ENCODE data around the gene PLEKHA1. TPM values are rescaled to one million over a fixed set of nuclear protein-coding genes. Genes with fewer than 3 reads are reported as not detected.
A peak's percentile ranks its signal among the peaks of the same experiment; 100 is the strongest.

PLEKHA1 gene
- total RNA-seq, 1 experiment from 2014 or later: 30.6 TPM

DNA sequence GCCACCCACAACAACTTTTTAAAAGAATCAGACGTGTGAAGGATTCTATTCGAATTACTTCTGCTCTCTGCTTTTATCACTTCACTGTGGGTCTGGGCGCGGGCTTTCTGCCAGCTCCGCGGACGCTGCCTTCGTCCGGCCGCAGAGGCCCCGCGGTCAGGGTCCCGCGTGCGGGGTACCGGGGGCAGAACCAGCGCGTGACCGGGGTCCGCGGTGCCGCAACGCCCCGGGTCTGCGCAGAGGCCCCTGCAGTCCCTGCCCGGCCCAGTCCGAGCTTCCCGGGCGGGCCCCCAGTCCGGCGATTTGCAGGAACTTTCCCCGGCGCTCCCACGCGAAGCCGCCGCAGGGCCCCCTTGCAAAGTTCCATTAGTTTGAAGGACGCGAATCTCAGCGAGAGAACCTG is 86.4 kb downstream of the PLEKHA1 start:
- ATAC-seq: no peak
- H3K9ac ChIP-seq (ENCODE audit: low read length): no peak overlapping the region
- intact Hi-C loops (cut with micrococcal nuclease): no loop called here

DNA sequence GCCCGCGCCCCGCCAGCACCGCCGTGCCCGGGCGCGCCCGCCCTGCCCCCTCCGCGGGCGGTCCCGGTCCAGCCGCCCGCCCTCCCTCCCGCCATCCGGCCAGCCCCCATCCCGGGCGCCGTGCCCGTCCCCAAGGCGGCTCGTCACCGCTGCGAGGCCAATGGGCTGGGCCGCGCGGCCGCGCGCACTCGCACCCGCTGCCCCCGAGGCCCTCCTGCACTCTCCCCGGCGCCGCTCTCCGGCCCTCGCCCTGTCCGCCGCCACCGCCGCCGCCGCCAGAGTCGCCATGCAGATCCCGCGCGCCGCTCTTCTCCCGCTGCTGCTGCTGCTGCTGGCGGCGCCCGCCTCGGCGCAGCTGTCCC is 86.8 kb downstream of the PLEKHA1 start, which contains the start of gene HTRA1:
Gene HTRA1, plus strand, starts transcription at position 187 of the 362 bp plus-strand sequence. Its CDS starts 100 bp downstream, at position 287.
- H3K9me2 ChIP-seq (ENCODE audit: insufficient read depth): no peaks in the 10 kb centered on the region
- H3K4me3 ChIP-seq (replicated peaks in 1 of 2; ENCODE audit: low read depth in 1 of 2, low read length in 2 of 2): no peak within 1 kb of the TSS
- no peak for TF ChIP-seq ELF1 (IDR thresholded peaks at IDR 0.05; ENCODE audit: borderline replicate concordance, low read depth)
- TF ChIP-seq POLR2AphosphoS5 (IDR thresholded peaks at IDR 0.05; ENCODE audit: low read depth, low read length): no peak
- no peak for TF ChIP-seq ZFX (IDR thresholded peaks at IDR 0.05)
- no peak for TF ChIP-seq POLR2A (IDR thresholded peaks at IDR 0.05; ENCODE audit: borderline replicate concordance, extremely low read depth, insufficient read depth, insufficient read length)
- no peak for TF ChIP-seq ZNF274 (IDR thresholded peaks at IDR 0.05; ENCODE audit: low read depth, low read length)
- no peak for TF ChIP-seq JUND (IDR thresholded peaks at IDR 0.05)
- no peak for TF ChIP-seq EGR1 (IDR thresholded peaks at IDR 0.05; ENCODE audit: low read depth)
- TF ChIP-seq, protein P1, sequence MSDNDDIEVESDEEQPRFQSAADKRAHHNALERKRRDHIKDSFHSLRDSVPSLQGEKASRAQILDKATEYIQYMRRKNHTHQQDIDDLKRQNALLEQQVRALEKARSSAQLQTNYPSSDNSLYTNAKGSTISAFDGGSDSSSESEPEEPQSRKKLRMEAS (IDR thresholded peaks at IDR 0.05): no peak
- TF ChIP-seq, protein P2, sequence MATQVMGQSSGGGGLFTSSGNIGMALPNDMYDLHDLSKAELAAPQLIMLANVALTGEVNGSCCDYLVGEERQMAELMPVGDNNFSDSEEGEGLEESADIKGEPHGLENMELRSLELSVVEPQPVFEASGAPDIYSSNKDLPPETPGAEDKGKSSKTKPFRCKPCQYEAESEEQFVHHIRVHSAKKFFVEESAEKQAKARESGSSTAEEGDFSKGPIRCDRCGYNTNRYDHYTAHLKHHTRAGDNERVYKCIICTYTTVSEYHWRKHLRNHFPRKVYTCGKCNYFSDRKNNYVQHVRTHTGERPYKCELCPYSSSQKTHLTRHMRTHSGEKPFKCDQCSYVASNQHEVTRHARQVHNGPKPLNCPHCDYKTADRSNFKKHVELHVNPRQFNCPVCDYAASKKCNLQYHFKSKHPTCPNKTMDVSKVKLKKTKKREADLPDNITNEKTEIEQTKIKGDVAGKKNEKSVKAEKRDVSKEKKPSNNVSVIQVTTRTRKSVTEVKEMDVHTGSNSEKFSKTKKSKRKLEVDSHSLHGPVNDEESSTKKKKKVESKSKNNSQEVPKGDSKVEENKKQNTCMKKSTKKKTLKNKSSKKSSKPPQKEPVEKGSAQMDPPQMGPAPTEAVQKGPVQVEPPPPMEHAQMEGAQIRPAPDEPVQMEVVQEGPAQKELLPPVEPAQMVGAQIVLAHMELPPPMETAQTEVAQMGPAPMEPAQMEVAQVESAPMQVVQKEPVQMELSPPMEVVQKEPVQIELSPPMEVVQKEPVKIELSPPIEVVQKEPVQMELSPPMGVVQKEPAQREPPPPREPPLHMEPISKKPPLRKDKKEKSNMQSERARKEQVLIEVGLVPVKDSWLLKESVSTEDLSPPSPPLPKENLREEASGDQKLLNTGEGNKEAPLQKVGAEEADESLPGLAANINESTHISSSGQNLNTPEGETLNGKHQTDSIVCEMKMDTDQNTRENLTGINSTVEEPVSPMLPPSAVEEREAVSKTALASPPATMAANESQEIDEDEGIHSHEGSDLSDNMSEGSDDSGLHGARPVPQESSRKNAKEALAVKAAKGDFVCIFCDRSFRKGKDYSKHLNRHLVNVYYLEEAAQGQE (IDR thresholded peaks at IDR 0.05; ENCODE audit: low read depth): no peak
- no peak for TF ChIP-seq FOSL1 (IDR thresholded peaks at IDR 0.05; ENCODE audit: low read depth)
- TF ChIP-seq, protein P3, sequence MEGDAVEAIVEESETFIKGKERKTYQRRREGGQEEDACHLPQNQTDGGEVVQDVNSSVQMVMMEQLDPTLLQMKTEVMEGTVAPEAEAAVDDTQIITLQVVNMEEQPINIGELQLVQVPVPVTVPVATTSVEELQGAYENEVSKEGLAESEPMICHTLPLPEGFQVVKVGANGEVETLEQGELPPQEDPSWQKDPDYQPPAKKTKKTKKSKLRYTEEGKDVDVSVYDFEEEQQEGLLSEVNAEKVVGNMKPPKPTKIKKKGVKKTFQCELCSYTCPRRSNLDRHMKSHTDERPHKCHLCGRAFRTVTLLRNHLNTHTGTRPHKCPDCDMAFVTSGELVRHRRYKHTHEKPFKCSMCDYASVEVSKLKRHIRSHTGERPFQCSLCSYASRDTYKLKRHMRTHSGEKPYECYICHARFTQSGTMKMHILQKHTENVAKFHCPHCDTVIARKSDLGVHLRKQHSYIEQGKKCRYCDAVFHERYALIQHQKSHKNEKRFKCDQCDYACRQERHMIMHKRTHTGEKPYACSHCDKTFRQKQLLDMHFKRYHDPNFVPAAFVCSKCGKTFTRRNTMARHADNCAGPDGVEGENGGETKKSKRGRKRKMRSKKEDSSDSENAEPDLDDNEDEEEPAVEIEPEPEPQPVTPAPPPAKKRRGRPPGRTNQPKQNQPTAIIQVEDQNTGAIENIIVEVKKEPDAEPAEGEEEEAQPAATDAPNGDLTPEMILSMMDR (IDR thresholded peaks at IDR 0.05 in 2 of 3, conservative IDR thresholded peaks at IDR 0.05 in 1 of 3; ENCODE audit: borderline replicate concordance in 1 of 3, insufficient read depth in 1 of 3, low read depth in 2 of 3, low read length in 2 of 3): no peak
- DNase-seq (ENCODE audit: low read depth, low spot score): no peak
- no peak within 1 kb of the TSS for H3K4me2 ChIP-seq (ENCODE audit: low read length)
- H3K36me3 ChIP-seq (ENCODE audit: control insufficient read depth in 1 of 2, insufficient read depth in 2 of 2, low read length in 2 of 2): no peaks in the 10 kb centered on the region
- H3K79me2 ChIP-seq (ENCODE audit: insufficient read depth, low read length): no peaks in the 10 kb centered on the region
- ChIA-PET POLR2A (no interaction called here), RAD21 (ENCODE audit: low non-redundant PET in 1 of 2, low total read pairs in 2 of 2, uncharacterized antibody in 2 of 2, unreplicated experiment in 2 of 2) (no interaction called here), CTCF (no interaction called here)
- no peak within 1 kb of the TSS for H3K9ac ChIP-seq (ENCODE audit: low read length)
- no peak within 1 kb of the TSS; the same call in 1 of the 2 replicates for H3K27ac ChIP-seq (ENCODE audit: low read depth, low read length)
- H3K4me1 ChIP-seq (ENCODE audit: control insufficient read depth in 1 of 2, insufficient read depth in 2 of 2, low read length in 2 of 2): no peaks in the 10 kb centered on the region
- intact Hi-C loops (cut with micrococcal nuclease): no loop called here
- H3K27me3 ChIP-seq (ENCODE audit: insufficient read depth, low read length): peaks cover 24% of the 10 kb centered on the region; the same call in 1 of the 2 replicates
- no peaks in the 10 kb centered on the region for H3K9me3 ChIP-seq (ENCODE audit: control insufficient read depth in 1 of 2, insufficient read depth in 1 of 2, low read depth in 1 of 2, low read length in 2 of 2)
- no peaks in the 10 kb centered on the region for H4K20me1 ChIP-seq (ENCODE audit: insufficient read depth)
- no peak within 1 kb of the TSS for H2AFZ ChIP-seq (ENCODE audit: low read depth, low read length, poor library complexity, severe bottlenecking)
- ATAC-seq: peak; percentile 33
- no TSS peak for BruUV-seq (replicated peaks)

More for the DNA sequence above, 86.4 kb downstream of the PLEKHA1 start:
- Histone ChIP-seq H3K4me1 (ENCODE audit: control insufficient read depth in 1 of 2, insufficient read depth in 2 of 2, low read length in 2 of 2) (no peaks in the 10 kb centered on the region), H3K79me2 (ENCODE audit: insufficient read depth, low read length) (no peaks in the 10 kb centered on the region), H4K20me1 (ENCODE audit: insufficient read depth) (no peaks in the 10 kb centered on the region), H3K9me2 (ENCODE audit: insufficient read depth) (no peaks in the 10 kb centered on the region), H3K4me3 (replicated peaks in 1 of 2; ENCODE audit: low read depth in 1 of 2, low read length in 2 of 2) (no peak overlapping the region), H3K36me3 (ENCODE audit: control insufficient read depth in 1 of 2, insufficient read depth in 2 of 2, low read length in 2 of 2) (no peaks in the 10 kb centered on the region), H3K9me3 (ENCODE audit: control insufficient read depth in 1 of 2, insufficient read depth in 1 of 2, low read depth in 1 of 2, low read length in 2 of 2) (no peaks in the 10 kb centered on the region), H3K4me2 (ENCODE audit: low read length) (no peak overlapping the region), H3K27me3 (ENCODE audit: insufficient read depth, low read length) (peaks cover 23% of the 10 kb centered on the region; the same call in 1 of the 2 replicates), H2AFZ (ENCODE audit: low read depth, low read length, poor library complexity, severe bottlenecking) (no peak overlapping the region), H3K27ac (ENCODE audit: low read depth, low read length) (no peak overlapping the region)
- POLR2A ChIA-PET: no interaction called here
- RAD21 ChIA-PET (ENCODE audit: low non-redundant PET in 1 of 2, low total read pairs in 2 of 2, uncharacterized antibody in 2 of 2, unreplicated experiment in 2 of 2): no interaction called here
- CTCF ChIA-PET: no interaction called here
- BruUV-seq (replicated peaks): no TSS peak
- no peak for DNase-seq (ENCODE audit: low read depth, low spot score)
- TF ChIP-seq CEBPB (IDR thresholded peaks at IDR 0.05; ENCODE audit: low read depth): no peak
- TF ChIP-seq, protein P4, sequence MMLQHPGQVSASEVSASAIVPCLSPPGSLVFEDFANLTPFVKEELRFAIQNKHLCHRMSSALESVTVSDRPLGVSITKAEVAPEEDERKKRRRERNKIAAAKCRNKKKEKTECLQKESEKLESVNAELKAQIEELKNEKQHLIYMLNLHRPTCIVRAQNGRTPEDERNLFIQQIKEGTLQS (IDR thresholded peaks at IDR 0.05): no peak
- TF ChIP-seq, protein P1 (IDR thresholded peaks at IDR 0.05): no peak
